NCI-H2107 (cell line): Measurements from ENCODE around the gene COL24A1.
"Not testable (repeated sequence)": the region's sequence is repeated elsewhere in the genome, so short reads cannot be mapped to it uniquely, and the experiment has no call there.

ENCODE experiments used
- DNase-seq: peaks from one replicate; lab custom pipeline; 2025; lab: John Stamatoyannopoulos, UW

Gene COL24A1

DNA sequence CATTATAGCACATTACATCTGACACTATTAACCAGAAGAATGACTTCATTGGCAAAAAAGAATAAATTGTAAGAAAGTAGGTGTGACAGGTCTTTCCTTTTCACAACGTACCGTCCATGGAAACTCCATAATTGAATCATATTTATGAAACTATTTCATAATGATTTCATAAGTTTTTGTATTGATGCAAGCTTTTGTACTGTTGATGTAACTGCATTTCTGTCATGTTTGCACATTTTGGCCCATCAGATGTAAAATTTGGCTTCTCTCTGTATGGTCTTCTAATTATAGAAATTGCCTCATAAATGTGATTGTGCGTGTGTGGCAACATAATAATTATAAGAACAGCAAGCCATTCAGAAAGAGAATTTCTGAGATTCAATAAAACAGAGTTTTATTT is 267.7 kb downstream of the COL24A1 start:
- DNase-seq = no peak

DNA sequence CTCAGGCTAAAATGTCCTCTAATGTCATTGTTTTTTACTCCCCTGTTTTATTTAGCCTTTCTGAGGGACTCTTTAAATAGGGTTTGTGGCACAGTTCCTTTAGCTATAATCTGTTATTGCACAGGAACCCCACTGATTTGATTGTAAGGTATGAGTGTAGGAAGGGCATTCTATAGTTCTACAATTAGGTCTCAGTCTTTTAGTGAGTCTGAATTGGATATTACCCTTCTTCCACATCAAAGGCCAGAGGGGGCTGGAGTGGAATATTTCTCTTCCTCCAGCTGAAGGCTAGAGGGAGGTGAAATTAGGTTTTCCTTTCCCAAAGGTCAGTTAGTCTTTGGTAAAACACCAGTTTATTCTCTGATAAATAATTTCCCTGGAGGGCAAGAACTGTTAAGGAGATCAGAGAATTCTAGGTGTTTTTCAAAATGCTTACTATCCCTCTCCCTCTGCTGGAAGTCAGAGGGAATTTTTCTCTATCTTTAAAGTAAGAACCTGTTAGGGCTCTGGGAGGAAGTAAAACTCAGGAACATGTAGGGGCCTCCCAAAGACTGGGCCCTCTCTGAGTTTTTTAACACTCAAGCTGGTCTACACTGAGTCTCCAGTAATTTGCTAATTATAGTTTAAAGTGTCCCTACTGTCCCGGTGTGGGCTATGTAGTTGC is 272.1 kb downstream of the COL24A1 start:
- DNase-seq = no peak

DNA sequence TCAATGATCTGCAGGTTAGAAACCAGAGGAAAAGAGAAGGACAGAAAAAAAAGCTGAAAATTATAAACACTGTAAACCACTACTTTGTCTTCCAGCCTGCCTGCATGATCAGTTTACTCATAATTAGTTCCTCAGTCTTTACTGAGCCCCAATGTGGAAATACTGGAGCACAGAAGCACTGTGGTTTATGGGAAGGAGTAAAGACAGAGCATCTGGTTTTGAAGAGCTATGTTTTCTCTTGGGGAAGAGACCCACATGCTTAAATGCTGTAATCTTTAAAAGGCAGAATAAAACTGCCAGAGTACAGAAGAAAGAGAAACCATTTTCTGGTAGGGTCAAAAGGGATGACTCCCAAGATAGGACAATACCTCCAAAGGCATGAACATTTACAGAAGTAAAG is 289.4 kb downstream of the COL24A1 start:
- no peak for DNase-seq

DNA sequence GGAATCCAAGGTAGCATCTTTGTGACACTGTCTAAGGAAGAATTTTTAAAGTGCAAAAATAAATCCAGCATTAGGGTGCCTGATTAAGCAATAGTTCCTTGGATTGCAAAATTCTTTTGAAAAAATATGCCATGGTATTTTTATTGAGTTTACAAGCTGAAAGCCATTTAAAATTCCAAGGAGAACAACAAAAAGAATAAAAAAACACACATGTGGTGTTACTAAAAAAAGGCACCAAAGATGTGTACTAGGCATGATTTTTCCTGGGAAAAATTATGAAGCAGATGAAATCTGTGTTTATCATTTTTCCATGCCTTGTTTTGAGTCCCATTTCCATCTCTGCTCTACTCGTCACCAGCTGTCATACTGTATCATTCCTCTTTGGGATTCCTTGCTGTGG is 291.4 kb downstream of the COL24A1 start:
- no peak for DNase-seq

DNA sequence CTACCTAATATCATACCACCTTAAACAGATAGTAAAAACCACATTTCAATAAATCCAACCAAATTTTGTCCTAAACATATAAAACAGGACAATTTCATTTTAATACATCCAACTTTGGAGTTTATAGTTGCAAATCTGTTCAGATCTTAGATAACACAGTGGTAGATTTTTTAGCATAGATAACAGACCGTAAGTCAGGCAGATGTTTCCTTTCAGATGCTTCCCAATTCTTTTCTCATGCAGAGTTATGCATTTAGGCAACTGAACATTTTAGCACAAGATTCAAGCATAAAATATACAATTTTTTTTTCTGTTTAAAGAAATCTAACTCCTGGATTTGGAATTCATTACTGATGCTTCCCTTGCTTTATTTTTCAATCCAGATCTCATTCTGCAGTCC is 291.8 kb downstream of the COL24A1 start:
- DNase-seq = no peak

DNA sequence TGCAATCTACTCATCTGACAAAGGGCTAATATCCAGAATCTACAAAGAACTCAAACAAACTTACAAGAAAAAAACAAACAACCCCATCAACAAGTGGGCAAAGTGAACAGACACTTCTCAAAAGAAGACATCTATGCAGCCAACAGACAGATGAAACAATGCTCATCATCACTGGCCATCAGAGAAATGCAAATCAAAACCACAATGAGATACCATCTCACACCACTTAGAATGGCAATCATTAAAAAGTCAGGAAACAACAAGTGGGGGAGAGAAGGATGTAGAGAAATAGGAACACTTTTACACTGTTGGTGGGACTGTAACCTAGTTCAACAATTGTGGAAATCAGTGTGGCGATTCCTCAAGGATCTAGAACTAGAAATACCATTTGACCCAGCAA is 292.9 kb downstream of the COL24A1 start:
- not testable (repeated sequence) for DNase-seq

DNA sequence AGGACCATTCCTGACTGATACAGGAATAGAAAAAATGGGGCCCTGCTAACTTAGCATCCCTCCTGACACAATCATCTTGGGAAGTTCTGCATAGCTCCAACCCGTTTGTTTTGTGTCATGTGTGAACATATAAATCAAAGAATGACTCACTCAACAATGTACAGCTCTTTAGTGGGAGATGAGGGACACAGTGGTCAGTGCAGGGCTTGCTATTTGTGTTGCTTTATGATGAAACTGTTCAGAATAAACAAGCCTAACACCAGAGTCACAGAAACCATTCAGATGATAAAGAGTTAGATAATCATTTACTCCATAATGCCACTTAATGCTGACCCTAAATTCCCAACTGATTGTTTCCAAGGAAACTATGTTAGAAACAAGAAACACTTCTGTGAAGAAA is 294.1 kb downstream of the COL24A1 start:
- DNase-seq = no peak

DNA sequence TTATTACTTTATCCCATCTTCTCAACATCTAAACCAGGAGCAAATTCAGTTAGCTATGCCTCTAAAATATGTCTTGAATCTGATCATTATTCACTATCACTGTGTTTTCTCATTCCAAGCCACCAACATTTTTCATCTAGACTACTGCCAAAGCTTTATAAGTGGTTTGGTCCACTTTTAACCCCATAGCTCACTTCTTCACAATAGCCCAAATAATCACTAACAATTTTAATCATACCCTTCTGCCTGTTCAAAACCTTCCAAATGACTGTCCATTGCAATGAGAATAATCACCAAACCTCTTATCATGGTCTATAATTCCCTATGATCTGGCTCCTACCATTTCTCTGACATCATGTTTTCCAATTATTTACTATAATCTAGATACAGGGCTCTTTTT is 298.6 kb downstream of the COL24A1 start:
- no peak for DNase-seq

DNA sequence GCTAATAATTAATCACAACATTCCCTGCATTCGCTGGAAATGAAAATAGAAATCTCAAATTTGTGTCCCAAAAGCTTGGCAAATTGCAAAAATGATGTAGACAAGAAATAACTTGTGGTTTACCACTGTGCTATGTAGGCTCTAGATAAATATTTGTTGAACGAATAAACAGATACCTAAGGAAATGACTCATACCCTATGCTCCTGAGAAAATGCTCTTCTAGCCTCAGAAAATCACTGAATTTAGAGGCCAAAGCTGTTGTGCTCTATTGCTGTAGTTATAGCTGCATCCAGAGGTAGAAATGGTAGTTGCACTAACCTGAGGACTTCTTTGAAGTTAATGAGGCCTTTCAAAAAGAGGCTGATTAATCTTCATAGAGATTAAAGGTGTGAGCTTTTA is 306.3 kb downstream of the COL24A1 start:
- DNase-seq = no peak

DNA sequence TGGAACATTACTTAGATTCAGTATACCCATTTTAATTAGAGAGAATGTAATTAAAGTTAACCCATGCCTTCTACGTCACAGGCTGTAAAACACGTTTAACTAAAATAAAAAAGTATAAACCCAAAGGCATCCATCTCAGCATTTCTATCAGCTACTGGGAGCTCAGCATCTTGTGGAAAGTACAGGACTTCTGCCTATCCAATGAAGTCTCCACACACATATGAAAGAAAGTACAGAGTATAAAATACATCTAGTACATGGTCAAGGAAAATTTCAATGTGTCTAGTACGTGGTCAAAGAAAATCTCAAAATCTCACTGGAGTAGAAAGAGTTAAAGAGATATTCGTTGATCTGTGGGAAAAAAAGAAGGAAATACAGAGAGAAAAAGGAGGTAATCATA is 306.9 kb downstream of the COL24A1 start:
- DNase-seq = no peak

DNA sequence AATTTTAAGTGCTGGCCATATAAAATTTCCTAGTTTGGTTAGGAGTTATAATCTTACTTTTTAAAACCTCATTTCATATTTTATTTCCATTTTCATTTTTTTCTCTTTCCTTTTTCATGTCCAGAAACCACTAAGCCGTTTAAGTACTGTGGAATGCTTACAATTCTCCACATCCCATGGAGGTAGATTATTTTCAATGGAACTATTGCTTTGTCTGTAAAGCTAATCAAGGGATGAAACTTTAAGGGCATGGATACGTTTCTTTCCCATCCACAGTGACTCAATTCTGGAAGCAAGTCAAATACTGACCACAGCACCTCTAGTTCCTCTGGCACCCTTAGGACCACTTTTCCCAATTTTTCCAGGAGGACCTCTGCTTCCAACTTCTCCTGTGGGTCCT is 309.2 kb downstream of the COL24A1 start:
- DNase-seq = no peak

DNA sequence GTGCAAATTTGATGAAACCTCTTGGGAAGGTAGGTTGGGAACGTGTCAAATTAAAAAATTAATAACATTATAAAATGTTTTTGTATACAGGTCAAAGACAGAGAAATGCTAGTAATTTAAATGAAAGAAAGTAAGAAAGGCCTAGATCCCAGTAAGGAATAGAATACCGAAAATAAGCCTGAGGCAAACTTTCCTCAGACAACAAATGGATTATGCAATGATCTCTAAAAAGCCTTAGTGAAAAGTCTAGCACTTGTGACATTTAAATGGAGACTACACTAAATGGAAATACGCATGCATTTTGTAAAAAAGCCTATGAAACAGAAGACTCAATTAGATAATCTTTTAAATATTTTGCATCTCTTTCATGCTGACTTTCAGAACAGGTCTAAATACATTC is 309.9 kb downstream of the COL24A1 start:
- DNase-seq = no peak

DNA sequence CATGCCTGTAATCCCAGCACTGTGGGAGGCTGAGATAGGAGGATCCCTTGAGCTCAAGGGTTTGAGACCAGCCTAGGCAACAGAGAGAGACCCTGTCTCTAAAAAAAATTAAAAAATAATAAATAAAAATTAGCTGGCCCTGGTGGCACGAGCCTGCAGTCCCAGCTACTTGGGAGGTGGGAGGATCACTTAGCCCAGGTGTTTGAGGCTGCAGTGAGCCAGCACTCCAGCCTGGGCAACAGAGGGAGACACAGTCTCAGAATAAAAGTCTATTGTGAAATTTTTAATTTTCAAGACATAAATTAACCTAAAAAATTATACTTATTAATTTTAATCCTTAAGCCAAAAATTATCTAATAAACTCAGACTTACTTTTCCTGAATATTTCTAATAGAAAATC is 317.1 kb downstream of the COL24A1 start:
- DNase-seq = no peak

DNA sequence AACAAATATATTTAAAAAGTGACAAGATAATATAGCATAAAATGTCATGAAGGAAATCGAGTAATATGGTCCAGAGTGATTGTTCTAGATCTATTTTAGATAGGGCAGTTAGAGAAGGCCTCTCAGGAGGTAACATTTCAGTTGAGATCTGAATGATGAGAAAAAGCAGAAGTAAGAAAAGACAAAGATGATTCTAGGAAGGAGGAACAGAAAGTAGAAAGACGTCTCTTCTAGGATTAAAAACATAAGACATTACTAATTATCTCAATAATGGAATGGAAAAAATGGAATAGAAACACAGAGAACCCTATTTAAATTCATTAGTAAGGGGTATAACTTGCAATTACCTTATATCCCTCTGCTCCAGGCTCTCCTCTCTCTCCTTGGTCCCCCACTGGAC is 318.3 kb downstream of the COL24A1 start:
- DNase-seq = no peak

DNA sequence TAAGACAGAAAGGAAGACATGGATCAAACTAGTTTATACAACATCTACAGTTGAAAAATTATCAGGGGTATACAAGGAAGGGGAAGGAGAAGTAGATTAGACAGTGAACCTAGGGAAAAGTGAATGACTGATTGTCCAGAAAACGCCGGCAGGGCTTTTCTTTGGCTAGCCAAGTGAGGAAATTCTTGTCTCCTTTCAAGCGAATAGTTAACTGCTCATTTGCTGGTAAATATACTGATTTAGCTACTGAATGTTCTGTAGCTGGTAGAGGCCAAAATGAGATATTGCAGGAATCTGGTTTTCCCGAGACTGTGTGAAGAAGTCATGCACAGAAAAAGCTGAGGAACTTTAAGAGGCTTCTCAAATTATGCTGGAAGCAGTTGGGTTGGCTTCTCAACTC is 319.8 kb downstream of the COL24A1 start:
- no peak for DNase-seq

DNA sequence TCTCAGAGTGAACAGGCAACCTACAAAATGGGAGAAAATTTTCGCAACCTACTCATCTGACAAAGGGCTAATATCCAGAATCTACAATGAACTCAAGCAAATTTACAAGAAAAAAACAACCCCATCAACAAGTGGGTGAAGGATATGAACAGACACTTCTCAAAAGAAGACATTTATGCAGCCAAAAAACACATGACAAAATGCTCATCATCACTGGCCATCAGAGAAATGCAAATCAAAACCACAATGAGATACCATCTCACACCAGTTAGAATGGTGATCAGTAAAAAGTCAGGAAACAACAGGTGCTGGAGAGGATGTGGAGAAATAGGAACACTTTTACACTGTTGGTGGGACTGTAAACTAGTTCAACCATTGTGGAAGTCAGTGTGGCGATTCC is 323.4 kb downstream of the COL24A1 start:
- DNase-seq = not testable (repeated sequence)

DNA sequence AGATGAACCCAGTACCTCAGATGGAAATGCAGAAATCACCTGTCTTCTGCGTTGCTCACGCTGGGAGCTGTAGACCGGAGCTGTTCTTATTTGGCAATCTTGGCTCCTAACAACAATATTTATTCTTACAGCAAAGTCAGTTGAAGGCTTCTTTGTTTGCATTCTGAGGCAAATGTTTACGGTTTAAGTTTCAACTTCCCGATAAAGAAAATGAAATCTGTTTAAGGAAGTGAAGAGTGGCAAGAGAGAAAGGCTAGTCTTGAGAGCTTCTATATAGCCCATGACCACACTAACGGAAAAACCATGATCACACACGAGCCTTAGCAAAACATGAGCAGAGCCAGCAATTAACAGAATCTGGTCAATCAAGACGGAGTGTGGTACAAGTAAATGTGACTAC is 325.7 kb downstream of the COL24A1 start:
- no peak for DNase-seq

DNA sequence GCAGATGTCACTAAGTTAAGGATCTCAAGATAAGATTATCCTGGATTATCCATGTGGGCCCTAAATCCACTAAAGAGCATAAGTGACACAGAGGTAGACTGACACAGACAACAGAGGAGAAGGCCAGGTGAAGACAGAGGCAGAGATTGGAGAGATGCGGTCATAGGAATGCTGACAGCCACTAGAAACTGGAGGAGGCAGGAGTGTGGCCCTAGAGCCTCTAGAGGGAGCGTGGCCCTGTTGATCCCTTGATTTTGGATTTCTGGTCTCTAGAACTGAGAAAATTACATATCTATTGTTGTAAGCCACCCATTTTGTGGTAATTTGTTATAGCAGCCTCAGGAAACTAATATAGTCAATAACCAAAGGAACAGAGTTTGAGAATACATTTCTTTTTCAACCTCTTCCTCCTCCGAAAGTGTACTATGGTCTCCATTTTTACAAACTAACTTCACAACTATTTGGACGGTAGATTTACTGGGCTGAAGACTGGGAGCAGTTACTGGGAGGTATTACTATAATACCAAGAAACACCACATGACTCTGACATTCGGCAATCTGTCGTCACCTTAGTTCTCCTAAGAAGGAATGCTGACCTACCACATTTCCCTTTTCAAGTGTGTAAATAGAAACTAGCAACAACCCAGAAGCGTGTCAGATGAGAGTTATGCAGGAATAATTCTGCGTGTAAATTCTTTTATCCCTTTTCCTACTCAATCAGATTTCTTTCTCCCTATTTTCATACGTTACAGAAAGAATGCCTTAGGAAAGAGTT is 332.3 kb downstream of the COL24A1 start:
- no peak for DNase-seq

DNA sequence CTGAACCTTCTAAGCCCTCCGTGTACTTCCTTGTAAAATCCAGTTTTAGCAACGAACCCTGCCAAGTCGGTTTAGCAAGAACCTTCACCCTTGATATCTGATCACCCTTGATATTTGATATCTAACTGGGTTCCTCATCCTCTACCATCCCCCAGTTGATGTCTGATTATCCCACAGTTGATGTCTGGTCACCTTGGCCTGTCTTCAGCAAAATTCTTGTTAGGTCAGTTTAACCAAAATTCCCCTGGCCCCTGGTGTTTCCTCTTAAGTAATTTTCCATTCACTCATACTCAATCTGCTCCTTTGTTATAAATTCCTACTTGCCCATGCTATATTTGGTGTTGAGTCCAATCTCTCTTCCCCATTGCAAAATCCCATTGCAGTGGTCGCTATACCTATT is 333.9 kb downstream of the COL24A1 start:
- no peak for DNase-seq

DNA sequence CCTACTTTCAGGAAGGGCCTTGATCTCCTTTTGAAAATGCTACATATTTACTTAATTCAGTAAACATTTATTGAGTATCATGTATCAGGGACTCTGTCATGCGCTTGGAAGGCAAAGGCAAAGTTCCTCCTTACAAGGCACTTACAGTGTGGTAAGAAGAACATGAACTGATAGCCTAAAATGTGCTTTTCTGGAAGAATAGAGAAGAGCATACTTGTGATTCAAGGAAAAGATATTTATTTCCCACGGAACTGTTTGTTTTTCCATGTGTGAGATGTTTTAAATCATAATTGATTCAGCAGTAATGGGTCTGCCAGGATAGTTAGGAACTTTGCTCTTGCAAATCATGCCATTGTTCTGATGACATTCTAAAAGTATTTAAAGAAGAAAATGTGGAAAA is 338.2 kb downstream of the COL24A1 start:
- no peak for DNase-seq

DNA sequence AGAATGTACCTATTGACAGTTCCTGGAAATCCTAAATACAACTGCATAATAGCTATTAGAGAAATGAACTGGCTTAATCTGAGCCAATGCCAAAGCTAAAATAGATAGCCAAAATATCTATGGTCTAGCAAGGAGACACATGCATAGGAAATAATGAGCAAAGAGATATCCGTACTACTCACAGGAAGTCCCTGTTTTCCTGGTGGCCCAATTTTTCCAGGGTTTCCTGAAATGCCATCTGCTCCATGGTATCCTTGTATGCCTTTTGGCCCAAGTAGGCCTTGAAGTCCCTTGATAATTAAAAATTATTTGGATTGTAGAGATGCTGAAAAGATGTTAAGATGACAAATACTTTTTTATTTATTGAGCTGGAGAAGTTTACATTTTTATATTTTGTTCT is 340.0 kb downstream of the COL24A1 start:
- no peak for DNase-seq

DNA sequence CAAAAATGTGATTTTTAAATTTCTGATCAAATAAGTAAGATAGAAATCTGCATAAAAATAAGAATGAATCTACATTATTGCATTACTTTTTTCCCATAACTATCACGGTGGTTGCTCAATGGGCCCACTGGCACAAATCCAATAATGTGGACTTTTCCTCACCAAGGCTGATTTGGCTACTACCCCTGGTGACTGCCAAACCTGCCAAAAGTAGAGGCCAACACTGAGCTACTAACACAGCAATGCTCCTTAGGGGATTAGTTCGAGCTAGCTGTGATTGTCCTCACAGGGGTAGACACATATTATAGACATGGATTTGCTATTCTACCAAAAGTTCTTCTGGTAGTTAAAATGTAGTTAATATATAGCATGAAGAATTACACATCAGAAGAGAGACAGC is 340.7 kb downstream of the COL24A1 start:
- DNase-seq = no peak

DNA sequence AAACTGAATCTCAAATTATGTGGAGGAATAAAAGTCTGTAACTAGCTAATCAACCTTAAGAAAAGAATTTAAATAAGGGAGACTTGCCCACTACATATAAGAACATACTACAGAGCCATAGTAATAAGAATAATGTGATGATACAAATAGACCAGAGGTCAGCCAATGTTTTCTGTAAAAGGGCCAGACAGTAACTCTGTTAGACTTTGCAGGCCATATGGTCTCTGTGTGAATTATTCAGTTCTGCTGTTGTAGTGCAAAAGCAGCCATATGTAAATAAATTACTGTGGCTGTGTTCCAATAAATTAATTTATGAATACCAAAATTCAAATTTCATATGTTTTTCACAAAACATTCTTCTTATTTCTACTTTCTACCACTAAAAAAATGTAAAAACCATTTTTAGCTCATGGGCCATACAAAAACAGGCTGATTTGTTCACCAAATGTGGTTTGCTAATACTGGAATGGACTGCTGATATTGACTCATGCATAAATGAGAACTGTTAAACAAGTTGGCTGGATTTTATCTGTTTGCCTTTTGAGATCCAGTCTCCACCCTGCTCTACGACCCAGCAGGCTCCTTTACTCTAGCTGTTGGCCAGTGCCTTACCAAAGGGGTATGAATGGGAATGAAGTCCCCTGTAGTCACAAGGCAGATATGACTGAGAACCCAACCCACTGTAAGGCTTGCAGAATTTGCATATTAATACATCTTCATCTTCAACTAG is 350.2 kb downstream of the COL24A1 start:
- no peak for DNase-seq
